H9 (cell line): Measurements from ENCODE around the gene KRT81. TPM values are rescaled to one million over a fixed set of nuclear protein-coding genes. Genes with fewer than 3 reads are reported as not detected.

Experiments
- DNase-seq: peaks from one replicate; pipeline ENCODE4 v3.0.0-alpha.2; 2017
- H2AFZ ChIP-seq: one replicate; pipeline ENCODE4 v1.6.1; 2013; ENCODE audit warnings: mild to moderate bottlenecking, low read length, control low read depth, moderate library complexity
- H2AK5ac ChIP-seq: 2 replicates; pipeline ENCODE4 v1.6.1; 2013; ENCODE audit warnings: low read length, control low read depth, mixed read lengths; ENCODE audit not compliant: insufficient read length
- H2BK120ac ChIP-seq: one replicate; pipeline ENCODE4 v1.6.1; 2013; ENCODE audit warnings: low read depth, mild to moderate bottlenecking, low read length, control low read depth, inconsistent platforms; ENCODE audit not compliant: poor library complexity, severe bottlenecking
- H2BK12ac ChIP-seq: 2 replicates; pipeline ENCODE4 v1.6.1; 2013; ENCODE audit warnings: low read length, control low read depth, mixed read lengths, low read depth; ENCODE audit not compliant: insufficient read length
- H2BK15ac ChIP-seq: 2 replicates; pipeline ENCODE4 v1.6.1; 2013; ENCODE audit warnings: low read depth, low read length, control low read depth
- H2BK20ac ChIP-seq: one replicate; pipeline ENCODE4 v1.6.1; 2013; ENCODE audit warnings: low read depth, mild to moderate bottlenecking, low read length, control low read depth, inconsistent platforms; ENCODE audit not compliant: poor library complexity, severe bottlenecking
- H2BK5ac ChIP-seq: 2 replicates; pipeline ENCODE4 v1.6.1; 2013; ENCODE audit warnings: low read length, control low read depth, mixed read lengths; ENCODE audit not compliant: insufficient read length
- H3K14ac ChIP-seq: 2 replicates; pipeline ENCODE4 v1.6.1; 2013; ENCODE audit warnings: low read length, control low read depth; ENCODE audit not compliant: insufficient read depth
- H3K18ac ChIP-seq: 2 replicates; pipeline ENCODE4 v1.6.1; 2013; ENCODE audit warnings: low read depth, mild to moderate bottlenecking, mixed read lengths, low read length, control low read depth; ENCODE audit not compliant: insufficient read length
- H3K23ac ChIP-seq: 2 replicates; pipeline ENCODE4 v1.6.1; 2013; ENCODE audit warnings: low read length, control low read depth, mixed read lengths, low read depth; ENCODE audit not compliant: insufficient read length
- H3K23me2 ChIP-seq: 2 replicates; pipeline ENCODE4 v1.6.1; 2013; ENCODE audit warnings: low read depth, mild to moderate bottlenecking, mixed read lengths, low read length, control low read depth; ENCODE audit not compliant: insufficient read length, poor library complexity, severe bottlenecking
- H3K27ac ChIP-seq: 2 replicates; pipeline ENCODE4 v1.5.1; 2013; ENCODE audit warnings: low read length, control low read depth, mixed read lengths, low read depth; ENCODE audit not compliant: insufficient read length
- H3K27me3 ChIP-seq: 2 replicates; pipeline ENCODE4 v1.6.1; 2013; ENCODE audit warnings: low read length, control low read depth, inconsistent platforms; ENCODE audit not compliant: insufficient read depth
- H3K4ac ChIP-seq: 2 replicates; pipeline ENCODE4 v1.6.1; 2013; ENCODE audit warnings: low read depth, mild to moderate bottlenecking, control low read depth, inconsistent platforms, low read length, moderate library complexity
- H3K4me1 ChIP-seq: 2 replicates; pipeline ENCODE4 v1.6.1; 2013; ENCODE audit warnings: low read length, control low read depth, inconsistent platforms; ENCODE audit not compliant: insufficient read depth
- H3K4me2 ChIP-seq: 2 replicates; pipeline ENCODE4 v1.6.1; 2013; ENCODE audit warnings: low read length, control low read depth, mixed read lengths; ENCODE audit not compliant: insufficient read length, insufficient read depth
- H3K56ac ChIP-seq: 2 replicates; pipeline ENCODE4 v1.6.1; 2013; ENCODE audit warnings: low read depth, mild to moderate bottlenecking, mixed read lengths, low read length, control low read depth; ENCODE audit not compliant: insufficient read length
- H3K79me1 ChIP-seq: 2 replicates; pipeline ENCODE4 v1.6.1; 2013; ENCODE audit warnings: low read depth, mild to moderate bottlenecking, moderate library complexity, low read length, control low read depth, inconsistent platforms; ENCODE audit not compliant: insufficient read depth, poor library complexity, severe bottlenecking
- H3K79me2 ChIP-seq: 2 replicates; pipeline ENCODE4 v1.6.1; 2013; ENCODE audit warnings: low read length, control low read depth, inconsistent platforms; ENCODE audit not compliant: insufficient read depth
- H3K9ac ChIP-seq: 2 replicates; pipeline ENCODE4 v1.6.1; 2013; ENCODE audit warnings: low read length, control low read depth, mixed read lengths; ENCODE audit not compliant: insufficient read length; ENCODE audit errors: extremely low read depth
- H3K9me3 ChIP-seq: one replicate; pipeline ENCODE4 v1.6.1; 2013; ENCODE audit warnings: low read depth, low read length, inconsistent platforms; ENCODE audit not compliant: control insufficient read depth
- H3T11ph ChIP-seq: one replicate; pipeline ENCODE4 v1.6.1; 2013; ENCODE audit warnings: mild to moderate bottlenecking, low read length, control low read depth, inconsistent platforms
- H4K20me1 ChIP-seq: one replicate; pipeline ENCODE4 v1.6.1; 2013; ENCODE audit not compliant: control insufficient read depth, insufficient read length, insufficient read depth
- H4K5ac ChIP-seq: 2 replicates; pipeline ENCODE4 v1.6.1; 2013; ENCODE audit warnings: low read depth, mild to moderate bottlenecking, mixed read lengths, low read length, control low read depth; ENCODE audit not compliant: insufficient read length
- H4K8ac ChIP-seq: replicated peaks from 2 replicates; pipeline ENCODE4 v1.6.1; 2013; ENCODE audit warnings: low read length, control low read depth, mixed read lengths, low read depth; ENCODE audit not compliant: insufficient read length
- H4K91ac ChIP-seq: 2 replicates; pipeline ENCODE4 v1.6.1; 2013; ENCODE audit warnings: low read depth, mild to moderate bottlenecking, moderate library complexity, mixed read lengths, low read length, control low read depth; ENCODE audit not compliant: insufficient read length
- H3K27ac Mint-ChIP-seq, 3 experiments: 2 replicates in 2 of 3; 3 replicates in 1 of 3; pipeline ENCODE4 v1.8.0; 2020 to 2021; ENCODE audit warnings: mixed read lengths in 3 of 3, mild to moderate bottlenecking in 1 of 3, moderate library complexity in 1 of 3
- H3K27me3 Mint-ChIP-seq: 2 replicates; pipeline ENCODE4 v1.8.0; 2021; ENCODE audit warnings: low read depth, mild to moderate bottlenecking, moderate library complexity, mixed read lengths
- H3K36me3 Mint-ChIP-seq, 3 experiments: 2 replicates in 2 of 3; 3 replicates in 1 of 3; pipeline ENCODE4 v1.8.0; 2020 to 2021; ENCODE audit warnings: low read depth in 3 of 3, mixed read lengths in 3 of 3; ENCODE audit not compliant: insufficient read depth in 1 of 3
- H3K4me1 Mint-ChIP-seq, 2 experiments: 2 replicates each; pipeline ENCODE4 v1.8.0; 2020; ENCODE audit warnings: mixed read lengths in 2 of 2
- H3K4me3 Mint-ChIP-seq, 2 experiments: 2 replicates in 1 of 2; 3 replicates in 1 of 2; pipeline ENCODE4 v1.8.0; 2020 to 2021; ENCODE audit warnings: mild to moderate bottlenecking in 2 of 2, mixed read lengths in 2 of 2, moderate library complexity in 1 of 2
- H3K9me3 Mint-ChIP-seq, 2 experiments: 2 replicates in 1 of 2; 3 replicates in 1 of 2; pipeline ENCODE4 v1.8.0; 2020; ENCODE audit warnings: mild to moderate bottlenecking in 2 of 2, mixed read lengths in 2 of 2, moderate library complexity in 1 of 2
- WGBS: extraction: QIAGEN DNeasy Blood & Tissue Kit; methylation state at CpG from one replicate; pipeline ENCODE4 v1.1.7; 2013; ENCODE audit warnings: missing lambda C conversion rate, low lambda C conversion rate, mixed read lengths; ENCODE audit not compliant: insufficient read length; ENCODE audit errors: extremely low coverage; 5-methylcytosine and 5-hydroxymethylcytosine counted together
- total RNA-seq: library from RNA; stranded (reverse); gene quantifications from 2 replicates; pipeline ENCODE4 v1.2.1, GENCODE V29; 2021
- TF ChIP-seq, protein P1 (sequence below): fragments of 200-600 bp; sonication (generic); conservative IDR thresholded peaks from 3 replicates; pipeline ENCODE4 v1.8.0; 2021; ENCODE audit warnings: antibody characterized with exemption, mild to moderate bottlenecking

Gene KRT81
- total RNA-seq, 1 experiment from 2014 or later = not detected

DNA sequence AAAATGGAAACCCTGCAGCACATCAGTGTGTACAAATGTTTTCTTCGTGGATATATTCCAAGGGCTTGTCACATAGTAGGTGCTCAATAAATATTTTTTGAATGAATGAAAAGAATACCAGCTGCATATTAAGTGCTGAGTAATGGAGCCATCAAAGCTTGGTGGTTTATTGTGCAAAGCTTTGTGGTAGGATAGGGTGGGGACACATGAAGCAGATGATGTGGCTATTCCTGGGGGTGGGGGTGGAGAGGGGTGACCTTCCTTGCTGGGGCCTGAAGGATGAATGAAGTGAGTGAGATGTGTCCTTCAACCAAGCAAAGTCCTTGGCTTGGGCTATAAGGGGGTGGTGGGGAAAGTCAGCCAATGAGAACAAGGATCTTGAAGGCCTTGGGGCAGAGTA lies 4.3 kb upstream of the KRT81 start:
- no peak overlapping the region for H2AK5ac ChIP-seq
- no peak overlapping the region for H2BK120ac ChIP-seq
- no peak overlapping the region for H2BK5ac ChIP-seq
- no peak overlapping the region for H4K8ac ChIP-seq
- WGBS = no CpG with 5 or more reads among the region's 1 CpG
- no peak overlapping the region for H3K14ac ChIP-seq
- Mint-ChIP-seq H3K9me3 (no peaks in the 10 kb centered on the region), H3K4me3 (no peak overlapping the region), H3K4me1 (peaks cover 0 to 4% of the 10 kb centered on the region in 2 experiments; a peak in 2 of 4 replicates), H3K27me3 (peaks cover 40% of the 10 kb centered on the region), H3K36me3 (no peaks in the 10 kb centered on the region), H3K27ac (no peak overlapping the region)
- H2BK20ac ChIP-seq = no peak overlapping the region
- no peak overlapping the region for H3K23ac ChIP-seq
- H2BK12ac ChIP-seq = no peak overlapping the region
- no peak overlapping the region for H2AFZ ChIP-seq
- H3K27me3 ChIP-seq = no peaks in the 10 kb centered on the region; the same call in 1 of the 2 replicates
- no peak overlapping the region for H3K4me2 ChIP-seq
- H3K27ac ChIP-seq = no peak overlapping the region
- no peak overlapping the region for H2BK15ac ChIP-seq
- no peaks in the 10 kb centered on the region for H3K4me1 ChIP-seq
- H3K79me1 ChIP-seq = no peaks in the 10 kb centered on the region
- H4K5ac ChIP-seq = no peak overlapping the region
- H3K4ac ChIP-seq = no peak overlapping the region
- no peak overlapping the region for H3K9ac ChIP-seq
- H3K23me2 ChIP-seq = no peaks in the 10 kb centered on the region
- no peaks in the 10 kb centered on the region for H3K9me3 ChIP-seq
- H3T11ph ChIP-seq = no peak overlapping the region
- H4K91ac ChIP-seq = no peak overlapping the region
- no peaks in the 10 kb centered on the region for H4K20me1 ChIP-seq
- TF ChIP-seq, protein P1, sequence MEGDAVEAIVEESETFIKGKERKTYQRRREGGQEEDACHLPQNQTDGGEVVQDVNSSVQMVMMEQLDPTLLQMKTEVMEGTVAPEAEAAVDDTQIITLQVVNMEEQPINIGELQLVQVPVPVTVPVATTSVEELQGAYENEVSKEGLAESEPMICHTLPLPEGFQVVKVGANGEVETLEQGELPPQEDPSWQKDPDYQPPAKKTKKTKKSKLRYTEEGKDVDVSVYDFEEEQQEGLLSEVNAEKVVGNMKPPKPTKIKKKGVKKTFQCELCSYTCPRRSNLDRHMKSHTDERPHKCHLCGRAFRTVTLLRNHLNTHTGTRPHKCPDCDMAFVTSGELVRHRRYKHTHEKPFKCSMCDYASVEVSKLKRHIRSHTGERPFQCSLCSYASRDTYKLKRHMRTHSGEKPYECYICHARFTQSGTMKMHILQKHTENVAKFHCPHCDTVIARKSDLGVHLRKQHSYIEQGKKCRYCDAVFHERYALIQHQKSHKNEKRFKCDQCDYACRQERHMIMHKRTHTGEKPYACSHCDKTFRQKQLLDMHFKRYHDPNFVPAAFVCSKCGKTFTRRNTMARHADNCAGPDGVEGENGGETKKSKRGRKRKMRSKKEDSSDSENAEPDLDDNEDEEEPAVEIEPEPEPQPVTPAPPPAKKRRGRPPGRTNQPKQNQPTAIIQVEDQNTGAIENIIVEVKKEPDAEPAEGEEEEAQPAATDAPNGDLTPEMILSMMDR = no peak
- peak; percentile 8 for DNase-seq
- no peak overlapping the region for H3K18ac ChIP-seq
- H3K79me2 ChIP-seq = no peaks in the 10 kb centered on the region
- no peak overlapping the region for H3K56ac ChIP-seq
